ENCODE data around the gene RBM19. TPM values are rescaled to one million over a fixed set of nuclear protein-coding genes. Genes with fewer than 3 reads are reported as not detected.
"Not testable (repeated sequence)": the region's sequence is repeated elsewhere in the genome, so short reads cannot be mapped to it uniquely, and the experiment has no call there.

Gene RBM19
- total RNA-seq, 1 donor from 2014 or later, result 18.4 TPM

- DNase-seq, result no peak
Observed at GRCh38 chr12:113926788-113927187, 39.3 kb downstream of the RBM19 start.

GRCh38 chr12:113924341-113924740 is 41.8 kb downstream of the RBM19 start:
- DNase-seq, result no peak

- DNase-seq, result no peak
Observed at GRCh38 chr12:113923251-113923650, 42.9 kb downstream of the RBM19 start.

GRCh38 chr12:113921430-113921829 is 44.7 kb downstream of the RBM19 start:
- DNase-seq, result no peak

DNA sequence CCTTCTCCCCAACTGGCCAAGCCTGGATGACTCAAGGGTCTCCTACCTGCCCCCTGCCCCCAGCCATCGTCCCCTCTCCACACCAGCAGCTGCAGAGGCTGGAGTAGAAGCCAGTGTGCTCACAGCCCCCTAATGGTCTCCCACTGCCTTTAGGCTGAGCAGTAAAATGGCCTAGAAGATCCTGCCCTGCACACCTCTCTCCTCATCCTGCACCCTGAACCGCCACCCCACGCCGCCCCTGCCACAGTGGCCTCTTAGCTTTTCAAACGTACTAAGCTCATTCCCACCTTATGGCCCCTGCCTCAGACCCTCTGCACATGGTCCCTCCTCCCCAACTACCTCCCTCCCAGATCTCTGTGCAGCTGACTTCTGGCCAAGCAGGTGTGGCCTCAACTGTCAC is 46.3 kb downstream of the RBM19 start:
- DNase-seq, result no peak

- no peak for DNase-seq
Observed at GRCh38 chr12:113918306-113918705, 47.8 kb downstream of the RBM19 start.

DNA sequence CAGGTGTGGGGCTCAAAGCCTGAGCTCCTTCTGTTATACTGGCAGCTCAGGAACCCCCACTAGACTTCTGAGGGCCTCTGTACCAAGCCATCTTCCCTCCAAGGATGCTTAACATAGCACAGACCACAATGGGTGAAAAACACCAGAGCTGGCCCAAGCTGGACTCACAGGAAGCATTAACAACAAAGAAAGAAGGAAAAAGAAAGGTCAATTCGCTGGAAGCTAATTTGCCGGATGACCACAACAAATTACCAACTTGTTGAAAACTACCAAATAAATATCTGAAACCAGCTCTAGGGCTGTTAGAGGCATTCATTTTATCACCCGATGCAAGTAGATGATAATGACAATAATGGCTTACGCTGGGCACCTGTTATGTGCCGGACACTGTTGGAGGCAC is 48.7 kb downstream of the RBM19 start:
- no peak for DNase-seq

DNA sequence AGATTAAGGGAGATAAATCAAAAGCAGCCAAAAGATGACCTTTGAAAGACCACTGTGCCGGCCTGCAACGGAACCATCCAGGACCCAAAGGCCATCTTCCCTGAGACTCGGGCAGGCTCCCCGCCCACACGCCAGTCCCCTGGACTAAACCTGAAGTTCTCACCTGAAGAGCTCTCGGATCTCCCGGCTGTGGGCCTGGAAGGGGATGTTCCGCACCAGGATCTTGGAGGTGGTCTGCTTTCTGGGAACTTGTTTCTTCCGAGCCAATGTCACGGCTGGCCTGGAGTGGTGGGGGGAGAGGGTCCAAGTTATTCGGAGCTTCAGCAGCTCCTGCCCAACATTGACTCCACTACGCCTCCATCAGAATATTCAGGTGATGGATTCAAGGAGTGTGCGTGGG is 51.3 kb downstream of the RBM19 start:
- no peak for DNase-seq

DNA sequence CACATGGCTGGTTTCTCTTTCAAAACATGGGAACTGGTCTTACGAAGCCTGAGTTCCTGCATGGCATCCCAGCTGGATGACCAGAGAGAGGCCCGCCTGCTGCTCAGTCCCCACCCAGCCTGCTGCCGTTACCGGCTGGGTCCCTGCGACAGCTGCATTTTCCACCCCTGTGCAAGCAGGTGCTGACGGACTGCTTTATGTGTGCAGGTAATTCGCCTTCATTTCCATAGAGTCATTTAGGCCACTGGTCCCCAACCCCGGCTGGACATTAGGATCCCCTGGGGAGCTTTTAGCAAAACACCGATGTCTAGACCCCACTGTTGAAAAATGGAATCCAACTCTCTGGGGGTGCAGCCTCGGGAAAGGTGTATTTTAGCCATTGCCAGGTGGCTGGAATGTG is 51.9 kb downstream of the RBM19 start:
- no peak for DNase-seq

- DNase-seq, result peak; percentile 64
Observed at GRCh38 chr12:113912760-113913329, 53.3 kb downstream of the RBM19 start.

GRCh38 chr12:113911971-113912759 is 54.0 kb downstream of the RBM19 start:
- DNase-seq, result no peak

DNA sequence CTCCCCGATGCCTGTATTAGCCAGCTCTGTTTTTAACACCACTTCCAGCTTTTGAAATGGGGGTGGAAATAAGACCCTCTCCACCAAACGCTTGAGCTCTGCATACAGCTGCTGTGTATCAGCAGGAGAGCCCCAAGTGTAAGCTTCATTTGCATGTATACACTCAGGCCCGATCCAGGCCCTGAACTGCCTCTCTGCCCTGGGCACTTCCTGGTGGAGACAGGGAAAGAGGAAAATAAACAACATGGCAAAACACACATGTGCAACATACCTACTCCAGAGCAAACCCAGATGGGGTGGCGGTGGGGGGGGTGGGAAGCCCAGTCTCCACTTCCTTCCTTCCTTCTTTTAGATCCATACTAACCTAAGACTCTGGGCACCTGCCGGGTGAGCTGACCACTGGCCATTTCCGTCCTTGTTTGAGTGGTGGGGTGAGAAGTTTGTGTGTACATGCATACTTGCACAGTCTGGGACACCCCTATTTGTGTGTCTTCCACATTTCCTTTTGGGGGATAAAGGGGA is 55.3 kb downstream of the RBM19 start:
- DNase-seq, result no peak

DNA sequence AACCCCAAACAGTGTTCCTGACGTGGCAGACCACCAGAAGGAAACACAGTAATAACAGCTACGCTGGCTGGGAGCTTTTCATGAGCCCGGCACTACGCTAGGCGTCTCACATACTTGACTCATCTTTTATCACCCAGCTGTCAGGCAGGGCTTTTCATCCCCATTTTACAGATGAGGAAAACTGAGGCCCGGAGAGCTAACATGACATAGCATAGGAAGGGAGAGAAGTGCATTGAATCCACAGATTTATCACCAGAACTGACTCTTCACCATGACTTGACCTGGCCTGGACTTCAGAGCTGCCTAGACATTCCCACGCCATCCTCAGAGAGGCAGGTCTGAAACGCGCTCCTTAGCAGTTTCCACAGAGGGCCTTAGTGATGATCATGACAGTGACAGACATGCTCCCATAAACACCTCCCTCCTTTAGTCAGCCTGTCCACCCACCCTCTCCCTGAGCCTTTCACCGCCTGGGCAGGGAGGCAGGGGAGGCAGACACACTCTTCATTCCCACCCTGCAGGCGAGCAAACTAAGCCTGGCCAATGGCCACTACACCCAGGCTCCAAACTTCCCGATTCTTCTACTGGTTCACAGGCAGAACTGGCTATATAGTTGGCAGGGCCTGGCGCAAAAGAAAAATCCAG is 56.2 kb downstream of the RBM19 start:
- DNase-seq, result no peak

- DNase-seq, result no peak
Observed at GRCh38 chr12:113908584-113909100, 57.5 kb downstream of the RBM19 start.

DNA sequence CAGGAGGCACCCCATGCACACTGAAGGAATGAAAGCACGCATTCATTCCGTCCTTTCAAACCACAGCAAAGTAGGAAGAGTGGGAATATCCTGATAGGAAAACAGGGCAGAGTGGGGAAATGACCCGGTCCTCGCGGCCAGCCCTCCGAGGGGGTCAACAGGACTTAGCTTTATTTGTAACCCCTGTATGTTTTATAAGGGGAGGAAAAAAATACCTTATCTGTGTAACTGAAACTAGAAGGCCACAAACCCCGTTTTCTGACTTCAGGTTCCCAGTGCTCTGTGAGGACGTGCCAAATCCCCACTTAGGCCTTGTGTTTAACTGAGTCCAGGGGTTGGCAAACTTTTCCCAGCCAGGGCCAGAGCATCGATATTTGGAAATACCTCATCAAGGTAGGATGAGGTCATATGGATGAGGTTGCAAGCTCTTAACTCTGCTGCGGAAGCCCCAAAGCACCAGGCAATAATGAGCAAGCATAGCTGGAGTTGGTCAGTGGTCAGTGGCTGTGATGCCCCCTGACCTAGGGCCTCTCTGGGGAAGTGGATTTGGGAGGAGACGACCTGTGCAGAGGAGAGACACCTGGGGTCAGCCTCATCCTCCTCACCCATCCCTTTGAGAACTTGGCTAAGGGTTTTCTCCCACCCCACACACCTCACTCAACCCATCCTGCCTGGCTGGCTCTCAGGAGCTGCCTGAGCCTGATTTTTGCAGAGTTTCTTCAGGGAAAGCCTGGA is 58.5 kb downstream of the RBM19 start:
- DNase-seq, result no peak

DNA sequence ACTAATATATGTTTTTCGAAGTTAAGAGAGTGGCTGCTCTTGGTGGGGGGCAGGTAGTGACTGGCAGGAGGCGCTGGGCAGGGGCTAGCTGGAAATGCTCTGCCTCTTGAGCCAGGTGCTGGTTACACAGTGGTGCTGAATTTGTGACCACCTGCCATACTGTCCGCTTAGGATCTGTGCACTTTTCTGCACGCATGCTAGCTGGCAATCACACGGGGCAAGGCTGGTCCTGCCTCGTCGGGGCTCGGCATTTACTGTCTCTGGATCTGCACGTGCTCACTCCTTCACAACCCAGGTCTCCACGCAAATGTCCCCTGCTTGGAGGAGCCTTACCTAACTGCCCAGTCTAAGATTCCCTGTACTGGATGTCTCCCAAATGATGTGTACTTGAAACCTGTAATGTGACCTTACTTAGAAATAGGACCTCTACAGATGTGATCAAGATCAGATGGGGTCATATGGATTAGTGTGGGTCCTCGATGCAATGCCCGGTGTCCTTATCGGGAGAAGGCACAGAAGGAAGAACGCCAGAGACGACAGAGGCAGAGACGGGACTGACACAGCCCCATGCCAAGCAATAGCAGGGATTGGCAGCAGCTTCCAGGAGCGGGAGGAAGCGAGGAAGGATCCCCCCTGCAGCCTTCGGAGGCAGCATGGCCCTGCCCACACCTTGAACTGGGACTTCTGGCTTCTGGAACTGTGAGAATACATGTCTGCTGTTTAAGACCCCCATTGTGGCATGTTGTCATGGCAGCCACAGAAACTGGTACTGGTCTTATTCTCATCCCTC is 59.5 kb downstream of the RBM19 start:
- DNase-seq, result no peak

GRCh38 chr12:113905829-113906228 is 60.3 kb downstream of the RBM19 start:
- DNase-seq, result no peak

DNA sequence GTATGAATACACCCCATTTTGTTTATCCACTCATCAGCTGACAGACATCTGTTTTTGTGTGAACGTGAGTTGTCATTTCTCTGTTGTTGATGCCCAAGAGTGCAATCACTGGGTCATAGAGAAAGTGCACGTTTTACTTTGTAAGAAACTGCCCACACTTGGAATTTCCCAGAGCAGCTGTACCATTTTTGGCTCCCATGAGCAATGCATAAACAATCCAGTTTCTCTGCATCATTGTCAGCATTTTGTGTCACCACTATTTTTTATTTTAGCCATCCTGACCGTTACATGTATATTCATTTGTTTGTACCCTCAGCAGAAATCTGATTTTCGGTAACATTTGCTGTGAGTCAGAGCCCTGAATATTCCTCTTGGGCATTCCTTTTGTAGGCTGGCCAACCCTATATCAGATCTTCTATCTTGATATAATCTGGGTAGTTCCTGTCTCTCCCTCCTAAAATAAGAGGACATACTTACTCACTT is 62.7 kb downstream of the RBM19 start:
- no peak for DNase-seq

DNA sequence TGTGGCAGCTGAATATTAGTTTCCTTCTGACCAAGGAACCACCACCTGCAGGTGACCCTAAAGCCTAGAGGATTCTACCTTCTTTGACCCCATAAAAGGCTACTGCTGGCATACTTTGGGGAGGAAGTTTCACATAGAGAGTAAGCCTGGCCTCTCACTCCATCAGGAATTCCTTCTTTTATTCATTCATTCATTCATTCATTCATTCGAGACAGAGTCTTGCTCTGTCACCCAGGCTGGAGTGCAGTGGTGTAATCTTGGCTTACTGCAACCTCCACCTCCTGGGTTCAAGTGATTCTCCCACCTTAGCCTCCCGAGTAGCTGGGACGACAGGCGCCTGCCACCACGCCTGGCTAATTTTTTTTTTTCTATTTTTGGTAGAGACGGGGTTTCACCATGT is 64.8 kb downstream of the RBM19 start:
- not testable (repeated sequence) for DNase-seq

DNA sequence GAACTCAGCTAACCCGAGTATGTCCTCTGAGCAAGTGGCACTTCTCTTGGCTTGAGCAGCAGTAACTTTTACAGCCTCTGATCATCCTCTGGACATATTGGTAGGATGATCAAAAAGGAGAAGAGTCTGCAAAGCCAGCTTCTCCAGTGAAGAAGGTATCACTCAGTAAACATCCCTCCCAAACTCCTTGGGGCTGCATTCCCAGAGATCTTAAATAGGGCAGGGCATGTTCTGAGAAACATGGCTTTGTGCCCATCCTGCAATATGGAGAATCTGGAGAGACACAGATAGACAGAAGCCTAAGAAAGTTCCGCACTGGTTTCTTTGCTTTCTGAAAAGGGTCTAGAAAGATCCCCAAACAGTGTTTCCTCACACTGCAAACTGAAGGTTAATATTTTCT is 65.4 kb downstream of the RBM19 start:
- DNase-seq, result no peak

Data from occipital lobe (tissue), 2 donors.